HL-60 (cell line): ENCODE measurements around the gene EYS.

Experiments
- DNase-seq, 2 experiments: peaks; one replicate each; pipeline ENCODE4 v3.0.0-alpha.2; 2010 to 2020; ENCODE audit warnings: low read depth in 1 of 2, low spot score in 1 of 2
- H3K27ac ChIP-seq: fragments of 250-450 bp; sonication (Bioruptor Pico); replicated peaks from 2 replicates; pipeline ENCODE4 v1.5.1; 2020; ENCODE audit warnings: mild to moderate bottlenecking, moderate library complexity
- H3K27me3 ChIP-seq: fragments of 250-450 bp; sonication (Bioruptor Pico); 2 replicates; pipeline ENCODE4 v1.5.1; 2021; ENCODE audit warnings: mild to moderate bottlenecking, moderate library complexity; ENCODE audit not compliant: insufficient read depth, poor library complexity, severe bottlenecking
- H3K4me3 ChIP-seq: replicated peaks from 2 replicates; pipeline ENCODE4 v1.5.1; 2011; ENCODE audit warnings: mild to moderate bottlenecking, control low read depth, low read length; ENCODE audit not compliant: insufficient read depth
- CTCF ChIP-seq: IDR thresholded peaks from one replicate; pipeline ENCODE4 v1.5.1; 2011; ENCODE audit warnings: low read length, control low read depth, inconsistent platforms; ENCODE audit not compliant: insufficient read depth
- GABPA ChIP-seq: IDR thresholded peaks from 2 replicates; pipeline ENCODE4 v1.6.1; 2012; ENCODE audit warnings: low read depth
- POLR2AphosphoS5 ChIP-seq: IDR thresholded peaks from 2 replicates; pipeline ENCODE4 v1.6.1; 2012; ENCODE audit warnings: low read depth
- REST ChIP-seq: IDR thresholded peaks from 2 replicates; pipeline ENCODE4 v1.6.1; 2012; ENCODE audit warnings: low read depth; ENCODE audit not compliant: insufficient replicate concordance
- SPI1 ChIP-seq: IDR thresholded peaks from 2 replicates; pipeline ENCODE4 v1.6.1; 2012; ENCODE audit warnings: low read depth, mild to moderate bottlenecking, borderline replicate concordance

The EYS gene

GRCh38 chr6:64681416-64682160 lies 1025.4 kb downstream of the EYS start:
- H3K27me3 ChIP-seq = no peaks in the 10 kb centered on the region
- no peak for TF ChIP-seq POLR2AphosphoS5
- TF ChIP-seq CTCF = no peak
- no peak for TF ChIP-seq REST
- TF ChIP-seq GABPA = no peak
- TF ChIP-seq SPI1 = no peak
- H3K4me3 ChIP-seq = no peak overlapping the region

GRCh38 chr6:64680446-64680845 lies 1026.6 kb downstream of the EYS start:
- H3K27me3 ChIP-seq = no peaks in the 10 kb centered on the region
- TF ChIP-seq SPI1 (no peak), GABPA (no peak), REST (no peak)
- no peak overlapping the region for H3K27ac ChIP-seq
- no peak overlapping the region for H3K4me3 ChIP-seq
- no peak for DNase-seq

More at GRCh38 chr6:64681416-64682160, 1025.4 kb downstream of the EYS start:
- H3K27ac ChIP-seq = no peak overlapping the region
- no peak for DNase-seq

GRCh38 chr6:64679416-64679815 lies 1027.6 kb downstream of the EYS start:
- TF ChIP-seq REST (no peak), SPI1 (no peak), POLR2AphosphoS5 (no peak), GABPA (no peak), CTCF (no peak)
- Histone ChIP-seq H3K27me3 (no peaks in the 10 kb centered on the region), H3K27ac (no peak overlapping the region), H3K4me3 (no peak overlapping the region)
- no peak for DNase-seq
